Erythroblast (primary cell): Measurements from ENCODE around the gene TTC39C.

ENCODE experiments used
- GATA1 ChIP-seq: IDR thresholded peaks from 2 replicates; pipeline ENCODE4 v1.6.1; 2011; ENCODE audit warnings: low read depth, mild to moderate bottlenecking, control low read depth, low read length, moderate library complexity
- POLR2A ChIP-seq: IDR thresholded peaks from 2 replicates; pipeline ENCODE4 v1.6.1; 2011; ENCODE audit warnings: mild to moderate bottlenecking, low read length

DNA sequence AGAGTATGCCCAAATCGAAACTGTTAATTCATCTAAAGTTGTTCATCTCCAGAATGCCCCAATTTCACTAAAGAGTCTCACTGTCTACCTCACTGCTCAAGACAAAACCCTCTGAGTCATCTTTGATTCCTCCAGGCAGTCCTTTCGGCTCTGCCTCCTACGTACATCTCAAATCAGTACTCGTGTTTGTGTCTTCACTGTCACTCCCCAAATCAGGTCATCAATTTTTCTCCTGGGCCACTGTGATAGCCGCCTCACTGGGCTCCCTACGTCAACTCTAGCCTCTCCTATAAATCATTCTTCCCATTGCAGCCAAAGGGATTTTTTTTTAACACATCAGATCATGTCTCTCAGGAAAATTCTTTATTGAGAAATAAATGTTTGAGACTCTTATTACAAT, 42.1 kb upstream of the TTC39C start:
- TF ChIP-seq POLR2A (no peak), GATA1 (no peak)
